ENCODE results near the gene NRG2. TPM values are rescaled to one million over a fixed set of nuclear protein-coding genes. Genes with fewer than 3 reads are reported as not detected.

NRG2 gene
- total RNA-seq, 3 donors from 2014 or later (not counting 1 experiment from before 2014, with no cell fraction given), result 0.21 to 0.50 (median 0.40) TPM

GRCh38 chr5:139814704-139815280, 228.3 kb downstream of the NRG2 start:
- no peaks in the 10 kb centered on the region for H3K4me1 ChIP-seq (ENCODE audit: control insufficient read depth, insufficient read depth, low read length)
- ATAC-seq (no peak), DNase-seq (no peak)
- H3K4me3 ChIP-seq (ENCODE audit: low read length), result no peak overlapping the region
- no peak overlapping the region for H3K27ac ChIP-seq (ENCODE audit: low read length)
- H3K36me3 Mint-ChIP-seq, result no peaks in the 10 kb centered on the region
- peaks cover 2 to 3% of the 10 kb centered on the region in 2 donors for H3K9me3 Mint-ChIP-seq
- H3K27me3 ChIP-seq (ENCODE audit: control insufficient read depth, insufficient read depth, low read length), result no peaks in the 10 kb centered on the region
- no peaks in the 10 kb centered on the region for H3K4me1 Mint-ChIP-seq
- peaks cover 2 to 5% of the 10 kb centered on the region in 2 donors for H3K27me3 Mint-ChIP-seq (ENCODE audit: low read depth in 2 of 2)
- H3K36me3 ChIP-seq (ENCODE audit: control insufficient read depth, insufficient read depth, low read length), result no peaks in the 10 kb centered on the region
- intact Hi-C loops (cut with micrococcal nuclease), result no loop called here
- no peak overlapping the region for H3K27ac Mint-ChIP-seq
- WGBS (ENCODE audit: insufficient coverage), result 92% methylated on average over 11 of the region's 11 CpGs
- no peaks in the 10 kb centered on the region for H3K9me3 ChIP-seq (ENCODE audit: control insufficient read depth, insufficient read depth, low read length)
- no peak overlapping the region for H3K4me3 Mint-ChIP-seq
- no peak for TF ChIP-seq CTCF (IDR thresholded peaks at IDR 0.05)

GRCh38 chr5:139814191-139814601, 228.9 kb downstream of the NRG2 start:
- DNase-seq (no peak), ATAC-seq (no peak)
- no peaks in the 10 kb centered on the region for H3K27me3 ChIP-seq (ENCODE audit: control insufficient read depth, insufficient read depth, low read length)
- peaks cover 2 to 3% of the 10 kb centered on the region in 2 donors for H3K9me3 Mint-ChIP-seq
- no peaks in the 10 kb centered on the region for H3K4me1 Mint-ChIP-seq
- H3K36me3 ChIP-seq (ENCODE audit: control insufficient read depth, insufficient read depth, low read length), result no peaks in the 10 kb centered on the region
- H3K4me3 ChIP-seq (ENCODE audit: low read length), result no peak overlapping the region
- H3K9me3 ChIP-seq (ENCODE audit: control insufficient read depth, insufficient read depth, low read length), result no peaks in the 10 kb centered on the region
- no peak overlapping the region for H3K4me3 Mint-ChIP-seq
- 87% methylated on average over 14 of the region's 14 CpGs for WGBS (ENCODE audit: insufficient coverage)
- intact Hi-C loops (cut with micrococcal nuclease), result no loop called here
- peaks cover 0 to 2% of the 10 kb centered on the region in 2 donors for H3K27me3 Mint-ChIP-seq (ENCODE audit: low read depth in 2 of 2)
- no peaks in the 10 kb centered on the region for H3K4me1 ChIP-seq (ENCODE audit: control insufficient read depth, insufficient read depth, low read length)
- TF ChIP-seq CTCF (IDR thresholded peaks at IDR 0.05), result no peak
- no peaks in the 10 kb centered on the region for H3K36me3 Mint-ChIP-seq
- no peak overlapping the region for H3K27ac Mint-ChIP-seq
- no peak overlapping the region for H3K27ac ChIP-seq (ENCODE audit: low read length)

GRCh38 chr5:139812836-139813805, 230.0 kb downstream of the NRG2 start:
- DNase-seq (no peak), ATAC-seq (no peak)
- intact Hi-C loops (cut with micrococcal nuclease), result no loop called here
- H3K27me3 Mint-ChIP-seq (ENCODE audit: low read depth in 2 of 2), result no peaks in the 10 kb centered on the region
- no peaks in the 10 kb centered on the region for H3K9me3 Mint-ChIP-seq
- H3K36me3 ChIP-seq (ENCODE audit: control insufficient read depth, insufficient read depth, low read length), result no peaks in the 10 kb centered on the region
- no peaks in the 10 kb centered on the region for H3K9me3 ChIP-seq (ENCODE audit: control insufficient read depth, insufficient read depth, low read length)
- no peak overlapping the region for H3K4me3 ChIP-seq (ENCODE audit: low read length)
- H3K27ac Mint-ChIP-seq, result no peak overlapping the region
- no peak overlapping the region for H3K4me3 Mint-ChIP-seq
- H3K4me1 Mint-ChIP-seq, result no peaks in the 10 kb centered on the region
- no peaks in the 10 kb centered on the region for H3K4me1 ChIP-seq (ENCODE audit: control insufficient read depth, insufficient read depth, low read length)
- WGBS (ENCODE audit: insufficient coverage), result 89% methylated on average over 23 of the region's 25 CpGs
- H3K36me3 Mint-ChIP-seq, result no peaks in the 10 kb centered on the region
- no peaks in the 10 kb centered on the region for H3K27me3 ChIP-seq (ENCODE audit: control insufficient read depth, insufficient read depth, low read length)
- H3K27ac ChIP-seq (ENCODE audit: low read length), result no peak overlapping the region
- no peak for TF ChIP-seq CTCF (IDR thresholded peaks at IDR 0.05)
